ENCODE data around the gene SPG21.

The SPG21 gene

GRCh38 chr15:64990168-64990470 is 405 bp upstream of the SPG21 start:
- no peak for DNase-seq (ENCODE audit: extremely low read depth, low read depth)
- TF ChIP-seq CTCF (IDR thresholded peaks at IDR 0.05; ENCODE audit: low read depth, low read length), result no peak

- DNase-seq (ENCODE audit: extremely low read depth, low read depth), result no peak
- no peak for TF ChIP-seq CTCF (IDR thresholded peaks at IDR 0.05; ENCODE audit: low read depth, low read length)
These were observed 2.6 kb downstream of the SPG21 start for GRCh38 chr15:64987136-64987535.

GRCh38 chr15:64985366-64986033 is 4.2 kb downstream of the SPG21 start:
- DNase-seq (ENCODE audit: extremely low read depth, low read depth), result no peak
- TF ChIP-seq CTCF (IDR thresholded peaks at IDR 0.05; ENCODE audit: low read depth, low read length), result no peak

- TF ChIP-seq CTCF (IDR thresholded peaks at IDR 0.05; ENCODE audit: low read depth, low read length), result no peak
- DNase-seq (ENCODE audit: extremely low read depth, low read depth), result no peak
These were observed 7.2 kb downstream of the SPG21 start for GRCh38 chr15:64982472-64982871.

GRCh38 chr15:64981812-64982431 is 7.8 kb downstream of the SPG21 start:
- no peak for TF ChIP-seq CTCF (IDR thresholded peaks at IDR 0.05; ENCODE audit: low read depth, low read length)
- DNase-seq (ENCODE audit: extremely low read depth, low read depth), result no peak

- no peak for DNase-seq (ENCODE audit: extremely low read depth, low read depth)
- no peak for TF ChIP-seq CTCF (IDR thresholded peaks at IDR 0.05; ENCODE audit: low read depth, low read length)
These were observed 10.4 kb downstream of the SPG21 start for GRCh38 chr15:64979252-64979710.

GRCh38 chr15:64975390-64975789 is 14.3 kb downstream of the SPG21 start:
- no peak for TF ChIP-seq CTCF (IDR thresholded peaks at IDR 0.05; ENCODE audit: low read depth, low read length)
- DNase-seq (ENCODE audit: extremely low read depth, low read depth), result no peak

All from AG09319 (cell line).